GM12878 (cell line): ENCODE results near the gene ZNF276. TPM values are rescaled to one million over a fixed set of nuclear protein-coding genes. Genes with fewer than 3 reads are reported as not detected.

Experiments
- CREM ChIP-seq: IDR thresholded peaks from 2 replicates; pipeline ENCODE4 v1.6.1; 2014; ENCODE audit warnings: antibody characterized with exemption, low read depth
- ESRRA ChIP-seq: IDR thresholded peaks from 2 replicates; pipeline ENCODE4 v1.6.1; 2012; ENCODE audit warnings: mild to moderate bottlenecking, low read length, improper control_type of control experiment
- GABPA ChIP-seq: IDR thresholded peaks from 2 replicates; pipeline ENCODE4 v1.6.1; 2014; ENCODE audit warnings: antibody characterized with exemption, low read depth, mild to moderate bottlenecking, inconsistent platforms
- IRF4 ChIP-seq: IDR thresholded peaks from 2 replicates; pipeline ENCODE4 v1.6.1; 2011; ENCODE audit warnings: low read depth, low read length
- MTA2 ChIP-seq: fragments of 450-650 bp; IDR thresholded peaks from 2 replicates; pipeline ENCODE4 v1.6.1; 2016; ENCODE audit warnings: low read depth, mild to moderate bottlenecking, moderate library complexity
- MYB ChIP-seq: fragments of 150-350 bp; IDR thresholded peaks from 2 replicates; pipeline ENCODE4 v1.6.1; 2014; ENCODE audit warnings: mild to moderate bottlenecking, low read depth, low read length, borderline replicate concordance
- RELA ChIP-seq: fragments of 450-650 bp; IDR thresholded peaks from 2 replicates; pipeline ENCODE4 v1.8.0; 2014; ENCODE audit warnings: borderline replicate concordance; ENCODE audit not compliant: partially characterized antibody
- SIX5 ChIP-seq: IDR thresholded peaks from 2 replicates; pipeline ENCODE4 v1.6.1; 2011; ENCODE audit warnings: mild to moderate bottlenecking, low read depth, low read length, moderate library complexity; ENCODE audit not compliant: severe bottlenecking
- SREBF2 ChIP-seq: IDR thresholded peaks from 2 replicates; pipeline ENCODE4 v1.6.1; 2012; ENCODE audit warnings: mild to moderate bottlenecking, low read length
- TBL1XR1 ChIP-seq: IDR thresholded peaks from 2 replicates; pipeline ENCODE4 v1.6.1; 2012; ENCODE audit warnings: low read depth, low read length, improper control_type of control experiment
- ZBED1 ChIP-seq: IDR thresholded peaks from 2 replicates; pipeline ENCODE4 v1.6.1; 2016; ENCODE audit warnings: borderline replicate concordance
- ZZZ3 ChIP-seq: IDR thresholded peaks from 2 replicates; pipeline ENCODE4 v1.6.1; 2011; ENCODE audit warnings: low read depth; ENCODE audit not compliant: control insufficient read depth, insufficient read length
- polyA plus RNA-seq, 11 experiments: library from polyadenylated mRNA; depleted of rRNA in 4 of 11; unstranded in 6 of 11; stranded (reverse) in 5 of 11; fragments of >200 nt; fragmentation: Nextera tagmentation in 4 of 11; fragmentation: Illumina TruSeq in 1 of 11; extraction: Ambion mirVana in 4 of 11; extraction: Trizol in 1 of 11; gene quantifications; 1 replicate in 1 of 11; 2 replicates in 10 of 11; pipeline versions ENCODE4 v1.2.1 to v1.2.3, GENCODE V29; 2011 to 2016; ENCODE audit warnings: inconsistent platforms in 2 of 11, missing spikeins in 2 of 11, low read depth in 1 of 11
- total RNA-seq, 4 experiments: library from RNA; depleted of rRNA in 3 of 4; stranded (reverse); fragments of >200 nt in 3 of 4; fragmentation: Illumina TruSeq in 1 of 4; extraction: Trizol in 1 of 4; gene quantifications; 2 replicates each; pipeline versions ENCODE4 v1.2.1 to v1.2.3, GENCODE V29; 2013 to 2021
- TF ChIP-seq, protein P1 (sequence below): IDR thresholded peaks from 2 replicates; pipeline ENCODE4 v1.6.1; 2011; ENCODE audit warnings: low read depth, low read length, improper control_type of control experiment, borderline replicate concordance
- TF ChIP-seq, protein P2 (sequence below): IDR thresholded peaks from 2 replicates; pipeline ENCODE4 v1.6.1; 2011; ENCODE audit warnings: low read depth, mild to moderate bottlenecking, low read length, moderate library complexity, borderline replicate concordance; ENCODE audit errors: extremely low read depth
- TF ChIP-seq, protein P3 (sequence below): fragments of 450-650 bp; IDR thresholded peaks from 2 replicates; pipeline ENCODE4 v1.6.1; 2017; ENCODE audit warnings: mild to moderate bottlenecking, low read depth, inconsistent platforms; ENCODE audit not compliant: poor library complexity, severe bottlenecking
- TF ChIP-seq, protein P4 (sequence below): fragments of 450-650 bp; IDR thresholded peaks from 2 replicates; pipeline ENCODE4 v1.6.1; 2017; ENCODE audit warnings: mild to moderate bottlenecking, moderate library complexity
- TF ChIP-seq, protein P5 (sequence below): fragments of 450-650 bp; IDR thresholded peaks from 2 replicates; pipeline ENCODE4 v1.6.1; 2017; ENCODE audit warnings: borderline replicate concordance
- TF ChIP-seq, protein P6 (sequence below): fragments of 450-650 bp; IDR thresholded peaks from 2 replicates; pipeline ENCODE4 v1.6.1; 2016; ENCODE audit warnings: mild to moderate bottlenecking

Gene ZNF276
- total and polyA plus RNA-seq, 10 of the 15 experiments (the other 5 are each of a cell fraction or from before 2014, with no cell fraction given): 0.27 to 22.7 (median 8.7) TPM

DNA sequence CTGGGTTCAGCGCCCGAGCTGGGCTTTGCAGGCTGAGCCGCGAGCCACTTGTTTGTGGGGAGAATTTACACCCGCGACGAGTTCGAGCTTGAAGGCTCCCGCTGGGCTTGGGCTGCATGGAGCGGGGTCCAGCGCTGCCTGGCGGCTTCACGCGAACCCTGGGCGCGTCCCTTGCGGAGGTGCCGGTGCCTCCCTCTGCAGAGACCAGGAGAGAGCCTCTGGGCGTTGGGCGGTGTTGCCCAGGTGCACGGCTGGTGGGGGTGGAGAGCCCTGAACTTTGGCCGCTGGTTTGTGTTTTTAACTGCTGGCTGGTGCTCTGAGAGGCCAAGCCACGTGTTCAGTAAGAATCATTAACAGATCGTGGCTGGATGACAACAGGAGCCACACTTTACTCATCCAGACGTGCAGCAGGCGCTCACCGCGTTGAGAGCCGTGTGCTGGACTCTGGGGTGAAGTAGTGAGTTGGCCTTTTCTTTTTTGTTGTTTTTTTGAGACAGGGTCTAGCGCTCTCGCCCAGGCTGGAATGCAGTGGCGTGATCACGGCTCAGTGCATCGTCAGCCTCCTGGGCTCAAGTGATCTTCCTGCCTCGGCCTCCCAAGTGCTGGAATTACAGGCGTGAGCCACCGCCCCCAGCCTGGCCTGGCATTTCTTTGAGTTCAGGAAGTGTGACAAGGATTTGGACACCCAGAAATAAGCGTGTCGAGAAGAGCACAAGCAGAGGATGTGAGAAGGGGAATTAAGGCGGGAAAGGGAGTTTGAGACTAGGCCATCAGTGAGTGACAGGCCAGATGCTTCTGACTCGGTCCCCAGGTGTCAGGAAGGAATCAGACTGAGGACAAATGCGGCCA lies 34.0 kb upstream of the ZNF276 start (continued):
- TF ChIP-seq, protein P1, sequence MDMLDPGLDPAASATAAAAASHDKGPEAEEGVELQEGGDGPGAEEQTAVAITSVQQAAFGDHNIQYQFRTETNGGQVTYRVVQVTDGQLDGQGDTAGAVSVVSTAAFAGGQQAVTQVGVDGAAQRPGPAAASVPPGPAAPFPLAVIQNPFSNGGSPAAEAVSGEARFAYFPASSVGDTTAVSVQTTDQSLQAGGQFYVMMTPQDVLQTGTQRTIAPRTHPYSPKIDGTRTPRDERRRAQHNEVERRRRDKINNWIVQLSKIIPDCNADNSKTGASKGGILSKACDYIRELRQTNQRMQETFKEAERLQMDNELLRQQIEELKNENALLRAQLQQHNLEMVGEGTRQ: peak; percentile 11; the same call in 1 of the 2 replicates
- TF ChIP-seq ZZZ3 (no peak), SIX5 (no peak), TBL1XR1 (no peak), RELA (no peak), MTA2 (no peak), ZBED1 (no peak), MYB (no peak), SREBF2 (no peak), GABPA (no peak), IRF4 (no peak), ESRRA (no peak), CREM (no peak)
- TF ChIP-seq, protein P2, sequence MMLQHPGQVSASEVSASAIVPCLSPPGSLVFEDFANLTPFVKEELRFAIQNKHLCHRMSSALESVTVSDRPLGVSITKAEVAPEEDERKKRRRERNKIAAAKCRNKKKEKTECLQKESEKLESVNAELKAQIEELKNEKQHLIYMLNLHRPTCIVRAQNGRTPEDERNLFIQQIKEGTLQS: no peak
- TF ChIP-seq, protein P3, sequence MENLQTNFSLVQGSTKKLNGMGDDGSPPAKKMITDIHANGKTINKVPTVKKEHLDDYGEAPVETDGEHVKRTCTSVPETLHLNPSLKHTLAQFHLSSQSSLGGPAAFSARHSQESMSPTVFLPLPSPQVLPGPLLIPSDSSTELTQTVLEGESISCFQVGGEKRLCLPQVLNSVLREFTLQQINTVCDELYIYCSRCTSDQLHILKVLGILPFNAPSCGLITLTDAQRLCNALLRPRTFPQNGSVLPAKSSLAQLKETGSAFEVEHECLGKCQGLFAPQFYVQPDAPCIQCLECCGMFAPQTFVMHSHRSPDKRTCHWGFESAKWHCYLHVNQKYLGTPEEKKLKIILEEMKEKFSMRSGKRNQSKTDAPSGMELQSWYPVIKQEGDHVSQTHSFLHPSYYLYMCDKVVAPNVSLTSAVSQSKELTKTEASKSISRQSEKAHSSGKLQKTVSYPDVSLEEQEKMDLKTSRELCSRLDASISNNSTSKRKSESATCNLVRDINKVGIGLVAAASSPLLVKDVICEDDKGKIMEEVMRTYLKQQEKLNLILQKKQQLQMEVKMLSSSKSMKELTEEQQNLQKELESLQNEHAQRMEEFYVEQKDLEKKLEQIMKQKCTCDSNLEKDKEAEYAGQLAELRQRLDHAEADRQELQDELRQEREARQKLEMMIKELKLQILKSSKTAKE: no peak
- TF ChIP-seq, protein P4, sequence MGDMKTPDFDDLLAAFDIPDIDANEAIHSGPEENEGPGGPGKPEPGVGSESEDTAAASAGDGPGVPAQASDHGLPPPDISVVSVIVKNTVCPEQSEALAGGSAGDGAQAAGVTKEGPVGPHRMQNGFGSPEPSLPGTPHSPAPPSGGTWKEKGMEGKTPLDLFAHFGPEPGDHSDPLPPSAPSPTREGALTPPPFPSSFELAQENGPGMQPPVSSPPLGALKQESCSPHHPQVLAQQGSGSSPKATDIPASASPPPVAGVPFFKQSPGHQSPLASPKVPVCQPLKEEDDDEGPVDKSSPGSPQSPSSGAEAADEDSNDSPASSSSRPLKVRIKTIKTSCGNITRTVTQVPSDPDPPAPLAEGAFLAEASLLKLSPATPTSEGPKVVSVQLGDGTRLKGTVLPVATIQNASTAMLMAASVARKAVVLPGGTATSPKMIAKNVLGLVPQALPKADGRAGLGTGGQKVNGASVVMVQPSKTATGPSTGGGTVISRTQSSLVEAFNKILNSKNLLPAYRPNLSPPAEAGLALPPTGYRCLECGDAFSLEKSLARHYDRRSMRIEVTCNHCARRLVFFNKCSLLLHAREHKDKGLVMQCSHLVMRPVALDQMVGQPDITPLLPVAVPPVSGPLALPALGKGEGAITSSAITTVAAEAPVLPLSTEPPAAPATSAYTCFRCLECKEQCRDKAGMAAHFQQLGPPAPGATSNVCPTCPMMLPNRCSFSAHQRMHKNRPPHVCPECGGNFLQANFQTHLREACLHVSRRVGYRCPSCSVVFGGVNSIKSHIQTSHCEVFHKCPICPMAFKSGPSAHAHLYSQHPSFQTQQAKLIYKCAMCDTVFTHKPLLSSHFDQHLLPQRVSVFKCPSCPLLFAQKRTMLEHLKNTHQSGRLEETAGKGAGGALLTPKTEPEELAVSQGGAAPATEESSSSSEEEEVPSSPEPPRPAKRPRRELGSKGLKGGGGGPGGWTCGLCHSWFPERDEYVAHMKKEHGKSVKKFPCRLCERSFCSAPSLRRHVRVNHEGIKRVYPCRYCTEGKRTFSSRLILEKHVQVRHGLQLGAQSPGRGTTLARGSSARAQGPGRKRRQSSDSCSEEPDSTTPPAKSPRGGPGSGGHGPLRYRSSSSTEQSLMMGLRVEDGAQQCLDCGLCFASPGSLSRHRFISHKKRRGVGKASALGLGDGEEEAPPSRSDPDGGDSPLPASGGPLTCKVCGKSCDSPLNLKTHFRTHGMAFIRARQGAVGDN: no peak
- TF ChIP-seq, protein P5, sequence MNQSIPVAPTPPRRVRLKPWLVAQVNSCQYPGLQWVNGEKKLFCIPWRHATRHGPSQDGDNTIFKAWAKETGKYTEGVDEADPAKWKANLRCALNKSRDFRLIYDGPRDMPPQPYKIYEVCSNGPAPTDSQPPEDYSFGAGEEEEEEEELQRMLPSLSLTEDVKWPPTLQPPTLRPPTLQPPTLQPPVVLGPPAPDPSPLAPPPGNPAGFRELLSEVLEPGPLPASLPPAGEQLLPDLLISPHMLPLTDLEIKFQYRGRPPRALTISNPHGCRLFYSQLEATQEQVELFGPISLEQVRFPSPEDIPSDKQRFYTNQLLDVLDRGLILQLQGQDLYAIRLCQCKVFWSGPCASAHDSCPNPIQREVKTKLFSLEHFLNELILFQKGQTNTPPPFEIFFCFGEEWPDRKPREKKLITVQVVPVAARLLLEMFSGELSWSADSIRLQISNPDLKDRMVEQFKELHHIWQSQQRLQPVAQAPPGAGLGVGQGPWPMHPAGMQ: no peak
- TF ChIP-seq, protein P6, sequence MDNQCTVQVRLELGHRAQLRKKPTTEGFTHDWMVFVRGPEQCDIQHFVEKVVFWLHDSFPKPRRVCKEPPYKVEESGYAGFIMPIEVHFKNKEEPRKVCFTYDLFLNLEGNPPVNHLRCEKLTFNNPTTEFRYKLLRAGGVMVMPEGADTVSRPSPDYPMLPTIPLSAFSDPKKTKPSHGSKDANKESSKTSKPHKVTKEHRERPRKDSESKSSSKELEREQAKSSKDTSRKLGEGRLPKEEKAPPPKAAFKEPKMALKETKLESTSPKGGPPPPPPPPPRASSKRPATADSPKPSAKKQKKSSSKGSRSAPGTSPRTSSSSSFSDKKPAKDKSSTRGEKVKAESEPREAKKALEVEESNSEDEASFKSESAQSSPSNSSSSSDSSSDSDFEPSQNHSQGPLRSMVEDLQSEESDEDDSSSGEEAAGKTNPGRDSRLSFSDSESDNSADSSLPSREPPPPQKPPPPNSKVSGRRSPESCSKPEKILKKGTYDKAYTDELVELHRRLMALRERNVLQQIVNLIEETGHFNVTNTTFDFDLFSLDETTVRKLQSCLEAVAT: peak; percentile 78; the same call in 1 of the 2 replicates
